GM19239 (cell line): ENCODE results near the gene STK16.
A peak's percentile ranks its signal among the peaks of the same experiment; 100 is the strongest.

ENCODE experiments used
- DNase-seq: peaks from one replicate; pipeline ENCODE4 v3.0.0; 2011; ENCODE audit warnings: low spot score; ENCODE audit not compliant: insufficient read length
- FAIRE-seq: peaks from 2 replicates; lab custom pipeline; 2011; peaks lifted over from hg19 to GRCh38; lab: Jason Lieb, UNC

The STK16 gene

GRCh38 chr2:219213026-219213415, 32.3 kb upstream of the STK16 start:
- DNase-seq (no peak), FAIRE-seq (no peak)

GRCh38 chr2:219213486-219214071, 31.7 kb upstream of the STK16 start:
- DNase-seq (no peak), FAIRE-seq (no peak)

- DNase-seq, result no peak
- no peak for FAIRE-seq
Measured at GRCh38 chr2:219214141-219214540, 31.1 kb upstream of the STK16 start.

GRCh38 chr2:219214786-219215185, 30.5 kb upstream of the STK16 start:
- FAIRE-seq, result no peak
- no peak for DNase-seq

- DNase-seq (no peak), FAIRE-seq (no peak)
Measured at GRCh38 chr2:219215871-219216534, 29.3 kb upstream of the STK16 start.

GRCh38 chr2:219216535-219216915, 28.8 kb upstream of the STK16 start:
- FAIRE-seq (no peak), DNase-seq (no peak)

GRCh38 chr2:219218217-219218731, 27.0 kb upstream of the STK16 start:
- FAIRE-seq (no peak), DNase-seq (no peak)

- FAIRE-seq (peak; percentile 95), DNase-seq (peak; percentile 95)
Measured at GRCh38 chr2:219218732-219219701, 26.3 kb upstream of the STK16 start, which contains the start of gene ABCB6. Gene ABCB6 (minus strand): TSS chr2:219218958. CDS start chr2:219218673, 285 bp downstream.

- FAIRE-seq, result no peak
- DNase-seq, result no peak
Measured at GRCh38 chr2:219219784-219220532, 25.3 kb upstream of the STK16 start.

GRCh38 chr2:219220652-219221402, 24.5 kb upstream of the STK16 start:
- no peak for FAIRE-seq

GRCh38 chr2:219221957-219222518, 23.2 kb upstream of the STK16 start:
- no peak for FAIRE-seq

More at GRCh38 chr2:219220652-219221402, 24.5 kb upstream of the STK16 start:
- no peak for DNase-seq

GRCh38 chr2:219223831-219224610, 21.3 kb upstream of the STK16 start:
- DNase-seq (no peak), FAIRE-seq (no peak)

More at GRCh38 chr2:219221957-219222518, 23.2 kb upstream of the STK16 start:
- DNase-seq, result no peak

- DNase-seq (no peak), FAIRE-seq (no peak)
Measured at GRCh38 chr2:219225350-219225749, 19.9 kb upstream of the STK16 start.

- DNase-seq, result no peak
- no peak for FAIRE-seq
Measured at GRCh38 chr2:219228041-219228910, 17.0 kb upstream of the STK16 start.

- FAIRE-seq, result no peak
- no peak for DNase-seq
Measured at GRCh38 chr2:219228911-219229304, 16.4 kb upstream of the STK16 start.

- FAIRE-seq (peak; percentile 99), DNase-seq (peak; percentile 99)
Measured at GRCh38 chr2:219229305-219230058, 15.8 kb upstream of the STK16 start, which contains the start of the genes ANKZF1 and ATG9A. Gene ANKZF1 (plus strand): TSS chr2:219229806. CDS start chr2:219230258, 452 bp downstream. Gene ATG9A (minus strand): TSS chr2:219229636. CDS start chr2:219228024, 1,612 bp downstream.
